HCT116 (cell line): ENCODE data around the gene PPP1R27. TPM values are rescaled to one million over a fixed set of nuclear protein-coding genes. Genes with fewer than 3 reads are reported as not detected.

ENCODE experiments used
- ATAC-seq: fragments of 200-7000 bp; cut with Tn5 transposase; 2 replicates; pipeline ENCODE4 v1.9.1; 2020; ENCODE audit warnings: mild to moderate bottlenecking, moderate library complexity
- BruUV-seq: library from RNA; stranded (reverse); fragments of 400-500 nt; replicated peaks from 2 replicates; lab custom pipeline; 2021; lab: Mats Ljungman, UMichigan
- CTCF ChIA-PET: fragments of 300-600 bp; sonication (Branson Sonifier 250); formaldehyde crosslinking; loops from one replicate; lab custom pipeline; 2021; ENCODE audit warnings: antibody characterized with exemption; lab: Charles Lee
- POLR2A ChIA-PET: fragments of 300-600, 350-600 bp; sonication (Branson Sonifier 250); formaldehyde crosslinking; loops from one replicate; lab custom pipeline; 2021; ENCODE audit warnings: antibody characterized with exemption; lab: Charles Lee
- RAD21 ChIA-PET, 2 experiments: fragments of 300-600 bp; sonication (Branson Sonifier 250); formaldehyde crosslinking; loops; one replicate each; lab custom pipeline; 2023; ENCODE audit warnings: low total read pairs in 2 of 2; ENCODE audit not compliant: uncharacterized antibody in 2 of 2, unreplicated experiment in 2 of 2, low non-redundant PET in 1 of 2; lab: Charles Lee
- DNase-seq: peaks from one replicate; pipeline ENCODE4 v3.0.0-alpha.2; 2010; ENCODE audit warnings: low read depth, low spot score
- H2AFZ ChIP-seq: fragments of 200-600 bp; shearing (Covaris generic), sonication (generic); 2 replicates; pipeline ENCODE4 v1.6.1; 2017; ENCODE audit warnings: low read depth, mixed run types, mixed read lengths, antibody characterized with exemption, low read length; ENCODE audit not compliant: poor library complexity, severe bottlenecking
- H3K27ac ChIP-seq: 2 replicates; pipeline ENCODE4 v1.5.1; 2012; ENCODE audit warnings: low read depth, low read length
- H3K27me3 ChIP-seq: fragments of 200-600 bp; sonication (generic); 2 replicates; pipeline ENCODE4 v1.6.1; 2016; ENCODE audit warnings: mixed run types, low read length, mixed read lengths; ENCODE audit not compliant: insufficient read depth
- H3K36me3 ChIP-seq, 2 experiments: fragments of 200-500 bp in 1 of 2; fragments of 200-600 bp in 1 of 2; sonication (Bioruptor generic) in 1 of 2; sonication (generic) in 1 of 2; 2 replicates each; pipeline versions ENCODE4 v1.5.1 to v1.6.1; 2014 to 2016; ENCODE audit warnings: low read length in 2 of 2, inconsistent platforms in 1 of 2, mixed read lengths in 1 of 2, mixed run types in 1 of 2; ENCODE audit not compliant: insufficient read depth in 2 of 2, control insufficient read depth in 1 of 2
- H3K4me1 ChIP-seq, 2 experiments: fragments of 200-600 bp in 1 of 2; sonication (generic) in 1 of 2; 2 replicates each; pipeline versions ENCODE4 v1.5.1 to v1.6.1; 2012 to 2017; ENCODE audit warnings: low read length in 2 of 2, inconsistent platforms in 1 of 2, mild to moderate bottlenecking in 1 of 2, mixed read lengths in 1 of 2, mixed run types in 1 of 2, moderate library complexity in 1 of 2; ENCODE audit not compliant: insufficient read depth in 2 of 2, control insufficient read depth in 1 of 2
- H3K4me2 ChIP-seq: fragments of 200-600 bp; sonication (generic); 2 replicates; pipeline ENCODE4 v1.6.1; 2017; ENCODE audit warnings: mixed run types, low read length, mixed read lengths
- H3K4me3 ChIP-seq, 2 experiments: fragments of 200-600 bp in 1 of 2; sonication (generic) in 1 of 2; replicated peaks in 1 of 2; 2 replicates each; pipeline ENCODE4 v1.5.1; 2011 to 2016; ENCODE audit warnings: low read length in 2 of 2, control low read depth in 1 of 2, low read depth in 1 of 2, mild to moderate bottlenecking in 1 of 2, mixed read lengths in 1 of 2, mixed run types in 1 of 2
- H3K79me2 ChIP-seq: fragments of 200-600 bp; sonication (generic); 2 replicates; pipeline ENCODE4 v1.6.1; 2017; ENCODE audit warnings: mild to moderate bottlenecking, mixed run types, low read length, moderate library complexity, mixed read lengths; ENCODE audit not compliant: insufficient read depth
- H3K9ac ChIP-seq: fragments of 200-600 bp; sonication (generic); 2 replicates; pipeline ENCODE4 v1.6.1; 2016; ENCODE audit warnings: low read length, mixed read lengths
- H3K9me2 ChIP-seq: fragments of 200-600 bp; sonication (generic), shearing (Covaris generic); 2 replicates; pipeline ENCODE4 v1.6.1; 2017; ENCODE audit warnings: mixed run types, mild to moderate bottlenecking, moderate library complexity; ENCODE audit not compliant: insufficient read depth
- H3K9me3 ChIP-seq, 2 experiments: fragments of 200-500 bp in 1 of 2; fragments of 200-600 bp in 1 of 2; sonication (Bioruptor generic) in 1 of 2; sonication (generic) in 1 of 2; 2 replicates each; pipeline ENCODE4 v1.6.1; 2014 to 2017; ENCODE audit warnings: low read length in 2 of 2, mixed read lengths in 2 of 2, inconsistent platforms in 1 of 2, low read depth in 1 of 2, mild to moderate bottlenecking in 1 of 2, mixed run types in 1 of 2, moderate library complexity in 1 of 2; ENCODE audit not compliant: control insufficient read depth in 1 of 2, insufficient read depth in 1 of 2
- H4K20me1 ChIP-seq: fragments of 200-600 bp; sonication (generic), shearing (Covaris generic); 2 replicates; pipeline ENCODE4 v1.6.1; 2017; ENCODE audit warnings: mixed run types, mild to moderate bottlenecking, moderate library complexity; ENCODE audit not compliant: insufficient read depth
- CBX3 ChIP-seq: IDR thresholded peaks from 2 replicates; pipeline ENCODE4 v1.6.1; 2012; ENCODE audit warnings: low read depth
- ELF1 ChIP-seq: IDR thresholded peaks from 2 replicates; pipeline ENCODE4 v1.6.1; 2012; ENCODE audit warnings: low read depth, borderline replicate concordance
- EZH2 ChIP-seq: fragments of 200-600 bp; sonication (generic); IDR thresholded peaks from 2 replicates; pipeline ENCODE4 v1.6.1; 2017; ENCODE audit warnings: antibody characterized with exemption, mixed run types
- EZH2phosphoT487 ChIP-seq: fragments of 200-600 bp; IDR thresholded peaks from 2 replicates; pipeline ENCODE4 v1.6.1; 2018; ENCODE audit warnings: antibody characterized with exemption, borderline replicate concordance
- FOSL1 ChIP-seq: IDR thresholded peaks from 2 replicates; pipeline ENCODE4 v1.6.1; 2012; ENCODE audit warnings: low read depth
- JUND ChIP-seq: IDR thresholded peaks from 2 replicates; pipeline ENCODE4 v1.6.1; 2012
- POLR2A ChIP-seq: IDR thresholded peaks from 2 replicates; pipeline ENCODE4 v1.7.0; 2011; ENCODE audit warnings: borderline replicate concordance; ENCODE audit not compliant: insufficient read depth, insufficient read length; ENCODE audit errors: extremely low read depth
- POLR2AphosphoS5 ChIP-seq: IDR thresholded peaks from 2 replicates; pipeline ENCODE4 v1.6.1; 2011; ENCODE audit warnings: mild to moderate bottlenecking, low read depth, low read length, moderate library complexity
- SIN3A ChIP-seq: IDR thresholded peaks from 2 replicates; pipeline ENCODE4 v1.6.1; 2012; ENCODE audit warnings: low read depth
- SP1 ChIP-seq: IDR thresholded peaks from 2 replicates; pipeline ENCODE4 v1.6.1; 2012; ENCODE audit warnings: low read depth
- TCF7L2 ChIP-seq: IDR thresholded peaks from 2 replicates; pipeline ENCODE4 v1.7.0; 2011; ENCODE audit warnings: borderline replicate concordance, inconsistent platforms; ENCODE audit not compliant: insufficient read depth, insufficient read length; ENCODE audit errors: extremely low read depth
- ZFX ChIP-seq: fragments of 450-650 bp; IDR thresholded peaks from 2 replicates; pipeline ENCODE4 v1.6.1; 2017
- ZNF274 ChIP-seq: fragments of 200-500 bp; sonication (Bioruptor generic); IDR thresholded peaks from 2 replicates; pipeline ENCODE4 v1.6.1; 2014; ENCODE audit warnings: mild to moderate bottlenecking, low read depth, low read length, inconsistent platforms
- intact Hi-C: fragments of 100-400 bp; cut with micrococcal nuclease; formaldehyde crosslinking; loops from 2 replicates; pipeline ENCODE4 v1.10.0; 2022
- total RNA-seq: library from RNA; stranded (reverse); gene quantifications from one replicate; pipeline ENCODE4 v1.2.1, GENCODE V29; 2021; ENCODE audit not compliant: unreplicated experiment
- TF ChIP-seq, protein P1 (sequence below): IDR thresholded peaks from 2 replicates; pipeline ENCODE4 v1.6.1; 2012; ENCODE audit warnings: low read depth
- TF ChIP-seq, protein P2 (sequence below): IDR thresholded peaks from 2 replicates; pipeline ENCODE4 v1.6.1; 2012
- TF ChIP-seq, protein P3 (sequence below): IDR thresholded peaks from 2 replicates; pipeline ENCODE4 v1.6.1; 2011; ENCODE audit warnings: mild to moderate bottlenecking, low read length, moderate library complexity; ENCODE audit not compliant: insufficient replicate concordance; ENCODE audit errors: extremely low read depth
- TF ChIP-seq, protein P4 (sequence below), 3 experiments: fragments of 200-600 bp in 1 of 3; sonication (generic) in 1 of 3; IDR thresholded peaks in 2 of 3; conservative IDR thresholded peaks in 1 of 3; 2 replicates each; pipeline ENCODE4 v1.5.1; 2012 to 2017; ENCODE audit warnings: low read depth in 2 of 3, low read length in 2 of 3, antibody characterized with exemption in 1 of 3, borderline replicate concordance in 1 of 3, control low read depth in 1 of 3, mild to moderate bottlenecking in 1 of 3, mixed read lengths in 1 of 3, mixed run types in 1 of 3, moderate library complexity in 1 of 3; ENCODE audit not compliant: insufficient read depth in 1 of 3
- TF ChIP-seq, protein P5 (sequence below): IDR thresholded peaks from 2 replicates; pipeline ENCODE4 v1.6.1; 2012

The PPP1R27 gene
- total RNA-seq, 1 experiment from 2014 or later: not detected

DNA sequence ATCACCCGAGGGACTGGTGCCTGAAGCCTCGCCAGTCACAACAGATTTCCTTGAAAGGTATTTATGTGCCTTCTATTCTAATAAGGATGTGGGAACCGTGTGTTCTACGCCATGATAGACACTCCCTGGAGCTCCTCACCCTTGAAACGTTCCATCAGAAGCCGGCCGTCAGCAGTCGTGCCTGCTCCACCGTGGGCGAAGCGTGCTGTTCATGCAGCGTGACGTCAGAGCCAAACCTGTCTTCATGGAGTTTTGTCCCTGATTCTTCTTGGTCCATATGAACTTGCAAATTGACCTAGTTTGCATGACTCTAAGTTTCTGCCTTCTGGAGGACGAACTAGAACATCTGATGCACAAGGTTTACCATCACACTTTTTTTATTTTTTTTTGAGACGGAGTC lies 4.5 kb upstream of the PPP1R27 start:
- no peaks in the 10 kb centered on the region for H3K27me3 ChIP-seq
- H3K27ac ChIP-seq: no peak overlapping the region
- intact Hi-C loops: no loop called here
- ChIA-PET RAD21 (no interaction called here), CTCF (no interaction called here), POLR2A (interaction anchor here (0.6 kb wide), 1 partner anchor 9 kb away, joined by 4 read pairs; no protein-coding TSS in a partner anchor)
- H3K9me3 ChIP-seq: no peaks in the 10 kb centered on the region
- peaks cover 3 to 5% of the 10 kb centered on the region in 2 experiments; a peak in 3 of 4 replicates for H3K4me1 ChIP-seq
- no peak overlapping the region for H3K4me2 ChIP-seq
- BruUV-seq: no TSS peak
- peaks cover 5% of the 10 kb centered on the region; the same call in 1 of the 2 replicates for H3K79me2 ChIP-seq
- no peak overlapping the region for H3K4me3 ChIP-seq
- peaks cover 4 to 19% of the 10 kb centered on the region in 2 experiments; a peak in 3 of 4 replicates for H3K36me3 ChIP-seq
- TF ChIP-seq, protein P1, sequence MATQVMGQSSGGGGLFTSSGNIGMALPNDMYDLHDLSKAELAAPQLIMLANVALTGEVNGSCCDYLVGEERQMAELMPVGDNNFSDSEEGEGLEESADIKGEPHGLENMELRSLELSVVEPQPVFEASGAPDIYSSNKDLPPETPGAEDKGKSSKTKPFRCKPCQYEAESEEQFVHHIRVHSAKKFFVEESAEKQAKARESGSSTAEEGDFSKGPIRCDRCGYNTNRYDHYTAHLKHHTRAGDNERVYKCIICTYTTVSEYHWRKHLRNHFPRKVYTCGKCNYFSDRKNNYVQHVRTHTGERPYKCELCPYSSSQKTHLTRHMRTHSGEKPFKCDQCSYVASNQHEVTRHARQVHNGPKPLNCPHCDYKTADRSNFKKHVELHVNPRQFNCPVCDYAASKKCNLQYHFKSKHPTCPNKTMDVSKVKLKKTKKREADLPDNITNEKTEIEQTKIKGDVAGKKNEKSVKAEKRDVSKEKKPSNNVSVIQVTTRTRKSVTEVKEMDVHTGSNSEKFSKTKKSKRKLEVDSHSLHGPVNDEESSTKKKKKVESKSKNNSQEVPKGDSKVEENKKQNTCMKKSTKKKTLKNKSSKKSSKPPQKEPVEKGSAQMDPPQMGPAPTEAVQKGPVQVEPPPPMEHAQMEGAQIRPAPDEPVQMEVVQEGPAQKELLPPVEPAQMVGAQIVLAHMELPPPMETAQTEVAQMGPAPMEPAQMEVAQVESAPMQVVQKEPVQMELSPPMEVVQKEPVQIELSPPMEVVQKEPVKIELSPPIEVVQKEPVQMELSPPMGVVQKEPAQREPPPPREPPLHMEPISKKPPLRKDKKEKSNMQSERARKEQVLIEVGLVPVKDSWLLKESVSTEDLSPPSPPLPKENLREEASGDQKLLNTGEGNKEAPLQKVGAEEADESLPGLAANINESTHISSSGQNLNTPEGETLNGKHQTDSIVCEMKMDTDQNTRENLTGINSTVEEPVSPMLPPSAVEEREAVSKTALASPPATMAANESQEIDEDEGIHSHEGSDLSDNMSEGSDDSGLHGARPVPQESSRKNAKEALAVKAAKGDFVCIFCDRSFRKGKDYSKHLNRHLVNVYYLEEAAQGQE: no peak
- TF ChIP-seq CBX3: no peak
- TF ChIP-seq ZFX: no peak
- TF ChIP-seq JUND: no peak
- no peak for TF ChIP-seq SP1
- TF ChIP-seq ZNF274: no peak
- TF ChIP-seq, protein P2, sequence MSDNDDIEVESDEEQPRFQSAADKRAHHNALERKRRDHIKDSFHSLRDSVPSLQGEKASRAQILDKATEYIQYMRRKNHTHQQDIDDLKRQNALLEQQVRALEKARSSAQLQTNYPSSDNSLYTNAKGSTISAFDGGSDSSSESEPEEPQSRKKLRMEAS: no peak
- TF ChIP-seq TCF7L2: no peak
- TF ChIP-seq FOSL1: no peak
- no peak for TF ChIP-seq EZH2phosphoT487
- TF ChIP-seq POLR2A: no peak
- TF ChIP-seq POLR2AphosphoS5: no peak
- no peak for TF ChIP-seq EZH2
- TF ChIP-seq ELF1: no peak
- TF ChIP-seq, protein P3, sequence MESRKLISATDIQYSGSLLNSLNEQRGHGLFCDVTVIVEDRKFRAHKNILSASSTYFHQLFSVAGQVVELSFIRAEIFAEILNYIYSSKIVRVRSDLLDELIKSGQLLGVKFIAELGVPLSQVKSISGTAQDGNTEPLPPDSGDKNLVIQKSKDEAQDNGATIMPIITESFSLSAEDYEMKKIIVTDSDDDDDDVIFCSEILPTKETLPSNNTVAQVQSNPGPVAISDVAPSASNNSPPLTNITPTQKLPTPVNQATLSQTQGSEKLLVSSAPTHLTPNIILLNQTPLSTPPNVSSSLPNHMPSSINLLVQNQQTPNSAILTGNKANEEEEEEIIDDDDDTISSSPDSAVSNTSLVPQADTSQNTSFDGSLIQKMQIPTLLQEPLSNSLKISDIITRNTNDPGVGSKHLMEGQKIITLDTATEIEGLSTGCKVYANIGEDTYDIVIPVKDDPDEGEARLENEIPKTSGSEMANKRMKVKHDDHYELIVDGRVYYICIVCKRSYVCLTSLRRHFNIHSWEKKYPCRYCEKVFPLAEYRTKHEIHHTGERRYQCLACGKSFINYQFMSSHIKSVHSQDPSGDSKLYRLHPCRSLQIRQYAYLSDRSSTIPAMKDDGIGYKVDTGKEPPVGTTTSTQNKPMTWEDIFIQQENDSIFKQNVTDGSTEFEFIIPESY: no peak
- TF ChIP-seq, protein P4, sequence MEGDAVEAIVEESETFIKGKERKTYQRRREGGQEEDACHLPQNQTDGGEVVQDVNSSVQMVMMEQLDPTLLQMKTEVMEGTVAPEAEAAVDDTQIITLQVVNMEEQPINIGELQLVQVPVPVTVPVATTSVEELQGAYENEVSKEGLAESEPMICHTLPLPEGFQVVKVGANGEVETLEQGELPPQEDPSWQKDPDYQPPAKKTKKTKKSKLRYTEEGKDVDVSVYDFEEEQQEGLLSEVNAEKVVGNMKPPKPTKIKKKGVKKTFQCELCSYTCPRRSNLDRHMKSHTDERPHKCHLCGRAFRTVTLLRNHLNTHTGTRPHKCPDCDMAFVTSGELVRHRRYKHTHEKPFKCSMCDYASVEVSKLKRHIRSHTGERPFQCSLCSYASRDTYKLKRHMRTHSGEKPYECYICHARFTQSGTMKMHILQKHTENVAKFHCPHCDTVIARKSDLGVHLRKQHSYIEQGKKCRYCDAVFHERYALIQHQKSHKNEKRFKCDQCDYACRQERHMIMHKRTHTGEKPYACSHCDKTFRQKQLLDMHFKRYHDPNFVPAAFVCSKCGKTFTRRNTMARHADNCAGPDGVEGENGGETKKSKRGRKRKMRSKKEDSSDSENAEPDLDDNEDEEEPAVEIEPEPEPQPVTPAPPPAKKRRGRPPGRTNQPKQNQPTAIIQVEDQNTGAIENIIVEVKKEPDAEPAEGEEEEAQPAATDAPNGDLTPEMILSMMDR (IDR thresholded peaks at IDR 0.05 in 2 of 3, conservative IDR thresholded peaks at IDR 0.05 in 1 of 3; ENCODE audit: borderline replicate concordance in 1 of 3, insufficient read depth in 1 of 3, low read depth in 2 of 3, low read length in 2 of 3): no peak
- TF ChIP-seq, protein P5, sequence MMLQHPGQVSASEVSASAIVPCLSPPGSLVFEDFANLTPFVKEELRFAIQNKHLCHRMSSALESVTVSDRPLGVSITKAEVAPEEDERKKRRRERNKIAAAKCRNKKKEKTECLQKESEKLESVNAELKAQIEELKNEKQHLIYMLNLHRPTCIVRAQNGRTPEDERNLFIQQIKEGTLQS: no peak
- no peak for TF ChIP-seq SIN3A
- no peak overlapping the region for H2AFZ ChIP-seq
- H3K9ac ChIP-seq: no peak overlapping the region
- no peaks in the 10 kb centered on the region for H4K20me1 ChIP-seq
- DNase-seq: no peak
- no peaks in the 10 kb centered on the region for H3K9me2 ChIP-seq
- no peak for ATAC-seq
